PC-3 (cell line): Measurements from ENCODE around the gene SLC22A2.

Experiments
- EZH2 ChIP-seq: fragments of 300-600 bp; sonication (generic); IDR thresholded peaks from one replicate; pipeline ENCODE4 v1.6.1; 2017; ENCODE audit warnings: antibody characterized with exemption, mild to moderate bottlenecking, low read length; ENCODE audit not compliant: unreplicated experiment
- EZH2phosphoT487 ChIP-seq: fragments of 300-600 bp; sonication (generic); IDR thresholded peaks from 2 replicates; pipeline ENCODE4 v1.6.1; 2018; ENCODE audit warnings: mild to moderate bottlenecking, antibody characterized with exemption, low read length, borderline replicate concordance
- TF ChIP-seq, protein P1 (sequence below): fragments of 300-600 bp; sonication (generic); conservative IDR thresholded peaks from 2 replicates; pipeline ENCODE4 v1.5.1; 2017; ENCODE audit warnings: antibody characterized with exemption, low read depth, mild to moderate bottlenecking, low read length

DNA sequence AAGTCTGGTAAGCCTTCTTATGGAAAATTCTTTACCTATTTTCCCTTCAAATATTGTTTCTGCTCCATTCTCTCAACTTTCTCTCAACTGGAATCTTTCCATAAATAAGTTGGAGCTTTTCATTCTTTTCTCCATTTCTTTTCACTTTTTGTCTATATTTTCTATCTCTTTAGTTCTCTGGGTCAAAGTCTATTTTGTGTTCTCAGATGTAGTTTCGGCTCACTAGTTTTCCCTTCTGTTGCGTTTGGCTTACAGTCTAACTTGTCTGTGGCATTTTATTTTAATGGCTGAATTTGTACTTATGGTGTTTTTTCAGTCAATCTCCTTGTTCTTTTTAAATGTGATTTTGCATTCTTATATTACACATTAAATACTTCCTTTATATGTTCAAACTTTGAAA lies 14.1 kb upstream of the SLC22A2 start:
- TF ChIP-seq EZH2phosphoT487 (no peak), EZH2 (no peak)
- TF ChIP-seq, protein P1, sequence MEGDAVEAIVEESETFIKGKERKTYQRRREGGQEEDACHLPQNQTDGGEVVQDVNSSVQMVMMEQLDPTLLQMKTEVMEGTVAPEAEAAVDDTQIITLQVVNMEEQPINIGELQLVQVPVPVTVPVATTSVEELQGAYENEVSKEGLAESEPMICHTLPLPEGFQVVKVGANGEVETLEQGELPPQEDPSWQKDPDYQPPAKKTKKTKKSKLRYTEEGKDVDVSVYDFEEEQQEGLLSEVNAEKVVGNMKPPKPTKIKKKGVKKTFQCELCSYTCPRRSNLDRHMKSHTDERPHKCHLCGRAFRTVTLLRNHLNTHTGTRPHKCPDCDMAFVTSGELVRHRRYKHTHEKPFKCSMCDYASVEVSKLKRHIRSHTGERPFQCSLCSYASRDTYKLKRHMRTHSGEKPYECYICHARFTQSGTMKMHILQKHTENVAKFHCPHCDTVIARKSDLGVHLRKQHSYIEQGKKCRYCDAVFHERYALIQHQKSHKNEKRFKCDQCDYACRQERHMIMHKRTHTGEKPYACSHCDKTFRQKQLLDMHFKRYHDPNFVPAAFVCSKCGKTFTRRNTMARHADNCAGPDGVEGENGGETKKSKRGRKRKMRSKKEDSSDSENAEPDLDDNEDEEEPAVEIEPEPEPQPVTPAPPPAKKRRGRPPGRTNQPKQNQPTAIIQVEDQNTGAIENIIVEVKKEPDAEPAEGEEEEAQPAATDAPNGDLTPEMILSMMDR, result no peak
